PFSK-1 (cell line): ENCODE results near the gene MAGI2.

Experiments used
- FOXP2 ChIP-seq: optimal IDR thresholded peaks from 2 replicates; pipeline ENCODE3; 2011; ENCODE audit warnings: borderline replicate concordance, control low read depth, inconsistent platforms; ENCODE audit not compliant: insufficient read depth; ENCODE audit errors: extremely low read length, extremely low read depth
- POLR2AphosphoS5 ChIP-seq: IDR thresholded peaks from 2 replicates; pipeline ENCODE4 v1.6.1; 2012; ENCODE audit warnings: low read depth, mild to moderate bottlenecking, control low read depth, low read length, moderate library complexity
- REST ChIP-seq, 2 experiments: IDR thresholded peaks; 2 replicates each; pipeline versions ENCODE4 v1.6.1 to v1.8.0; 2011 to 2012; ENCODE audit warnings: low read depth in 2 of 2, low read length in 2 of 2, control low read depth in 1 of 2, inconsistent platforms in 1 of 2, mild to moderate bottlenecking in 1 of 2, moderate library complexity in 1 of 2; ENCODE audit not compliant: insufficient read depth in 1 of 2
- SIN3A ChIP-seq: IDR thresholded peaks from 2 replicates; pipeline ENCODE4 v1.6.1; 2012; ENCODE audit warnings: mild to moderate bottlenecking, low read length, moderate library complexity, borderline replicate concordance; ENCODE audit not compliant: insufficient read depth
- TAF1 ChIP-seq: IDR thresholded peaks from 2 replicates; pipeline ENCODE4 v1.6.1; 2012; ENCODE audit warnings: low read length, control low read depth, borderline replicate concordance; ENCODE audit not compliant: insufficient read depth

Gene MAGI2

GRCh38 chr7:78970440-78970916 lies 483.0 kb downstream of the MAGI2 start:
- TF ChIP-seq FOXP2 (no peak), REST (IDR thresholded peaks at IDR 0.05; ENCODE audit: insufficient read depth in 1 of 2, low read depth in 2 of 2, low read length in 2 of 2) (no peak), POLR2AphosphoS5 (no peak), TAF1 (no peak), SIN3A (no peak)

GRCh38 chr7:78968951-78969350 lies 484.5 kb downstream of the MAGI2 start:
- TF ChIP-seq POLR2AphosphoS5 (no peak), SIN3A (no peak), FOXP2 (no peak), TAF1 (no peak), REST (IDR thresholded peaks at IDR 0.05; ENCODE audit: insufficient read depth in 1 of 2, low read depth in 2 of 2, low read length in 2 of 2) (no peak)

- TF ChIP-seq TAF1 (no peak), POLR2AphosphoS5 (no peak), FOXP2 (no peak), REST (IDR thresholded peaks at IDR 0.05; ENCODE audit: insufficient read depth in 1 of 2, low read depth in 2 of 2, low read length in 2 of 2) (no peak), SIN3A (no peak)
These were observed 486.4 kb downstream of the MAGI2 start for GRCh38 chr7:78967046-78967445.

- no peak for TF ChIP-seq SIN3A
- no peak for TF ChIP-seq REST (IDR thresholded peaks at IDR 0.05; ENCODE audit: insufficient read depth in 1 of 2, low read depth in 2 of 2, low read length in 2 of 2)
- TF ChIP-seq FOXP2, result no peak
- no peak for TF ChIP-seq POLR2AphosphoS5
- TF ChIP-seq TAF1, result no peak
These were observed 494.0 kb downstream of the MAGI2 start for GRCh38 chr7:78959477-78959876.

- TF ChIP-seq TAF1, result no peak
- no peak for TF ChIP-seq POLR2AphosphoS5
- no peak for TF ChIP-seq SIN3A
- no peak for TF ChIP-seq REST (IDR thresholded peaks at IDR 0.05; ENCODE audit: insufficient read depth in 1 of 2, low read depth in 2 of 2, low read length in 2 of 2)
- TF ChIP-seq FOXP2, result no peak
These were observed 498.1 kb downstream of the MAGI2 start for GRCh38 chr7:78955329-78955728.
